IPS-NIHi7 (cell line): ENCODE results near the gene DRAM2.
"Not testable (repeated sequence)": the region's sequence is repeated elsewhere in the genome, so short reads cannot be mapped to it uniquely, and the experiment has no call there.

Experiments used
- DNase-seq: peaks from one replicate; pipeline ENCODE4 v3.0.0; 2012; ENCODE audit warnings: mixed read lengths; ENCODE audit errors: extremely low spot score

The DRAM2 gene

DNA sequence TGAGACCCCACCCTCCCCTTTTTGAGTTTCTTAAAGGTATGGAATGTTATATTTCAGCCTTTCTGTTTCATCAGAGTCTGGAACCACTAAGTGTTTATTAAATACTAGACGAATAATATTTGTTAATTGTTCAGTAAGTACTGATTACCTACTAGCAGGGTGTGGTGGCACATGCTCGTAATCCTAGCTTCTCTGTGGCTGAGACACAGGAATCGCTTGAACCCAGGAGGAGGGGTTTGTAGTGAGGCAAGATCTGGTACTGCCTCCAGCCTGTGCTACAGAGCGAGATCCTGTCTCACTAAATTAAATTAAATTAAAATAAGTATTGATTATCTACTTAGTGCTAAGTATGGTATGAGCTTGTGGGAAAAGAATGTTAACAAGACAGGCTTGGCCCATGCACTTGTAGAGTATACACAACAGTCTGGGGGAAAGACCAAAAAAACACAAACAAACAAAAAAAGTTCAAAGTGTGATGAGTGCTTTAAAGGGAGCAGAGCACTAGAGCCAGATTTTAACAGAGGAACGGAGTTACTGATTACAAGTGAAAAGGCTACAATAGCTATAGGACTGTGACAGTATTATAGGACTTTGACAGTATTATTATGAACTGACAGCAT lies 2.6 kb upstream of the DRAM2 start:
- no peak for DNase-seq

DNA sequence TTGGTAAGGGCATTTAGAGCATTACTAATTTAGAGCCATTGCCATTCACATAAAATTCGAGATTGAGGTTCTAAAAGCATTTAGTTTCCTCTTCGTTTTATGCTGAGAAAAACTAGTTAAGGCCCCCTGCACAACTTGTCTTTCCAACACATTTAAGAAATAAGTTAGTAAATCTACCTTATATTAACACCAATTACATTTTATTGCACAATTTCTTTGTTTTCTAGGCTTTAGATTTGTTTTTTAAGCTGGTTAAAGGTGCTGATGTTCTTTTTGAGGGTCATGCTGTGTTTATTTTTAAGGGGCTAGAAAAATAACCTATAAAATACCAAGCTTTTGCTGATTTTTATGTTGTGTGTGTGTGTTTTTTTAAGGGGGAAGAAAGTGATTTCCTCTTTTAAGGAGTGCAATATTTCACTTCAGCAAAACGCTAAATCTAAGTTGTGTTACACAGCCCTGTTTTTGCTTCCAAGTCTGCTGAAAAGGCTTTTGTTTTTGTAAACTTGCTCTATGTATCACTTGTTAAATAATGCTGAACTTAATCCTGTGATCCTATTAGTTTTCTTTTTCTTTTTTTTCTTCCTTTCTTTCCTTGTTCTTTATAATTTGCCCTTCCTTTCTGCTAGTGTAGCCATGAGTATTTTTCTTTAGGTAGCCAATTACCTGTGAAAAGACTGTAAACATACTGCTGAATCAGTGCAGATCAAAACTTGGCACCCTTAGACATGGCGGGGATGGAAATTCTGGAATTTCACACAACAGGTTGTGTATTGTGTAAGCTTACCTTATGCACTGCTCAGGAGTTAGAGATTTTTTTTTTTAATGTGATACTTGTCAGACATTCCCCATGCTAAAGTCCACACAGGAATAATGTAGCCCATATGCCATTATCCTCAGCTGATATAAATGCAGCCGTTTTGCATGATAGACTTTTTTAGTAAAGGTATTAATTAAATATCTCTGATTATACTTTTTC lies 1.6 kb upstream of the DRAM2 start:
- no peak for DNase-seq

DNA sequence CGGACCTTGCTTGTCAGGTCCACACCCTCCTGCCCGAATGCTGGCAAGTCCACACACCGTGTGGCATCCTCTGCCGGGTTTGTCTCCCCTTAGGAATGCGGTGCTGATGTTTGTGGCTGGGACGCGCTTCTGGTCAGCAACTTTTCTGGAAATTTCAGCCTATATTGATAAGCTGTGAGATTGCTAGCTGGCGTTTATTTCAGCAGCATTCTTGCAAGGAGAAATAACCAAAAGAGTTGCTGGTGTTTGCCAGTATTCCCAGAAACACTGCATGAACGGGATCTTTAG lies 731 bp upstream of the DRAM2 start:
- DNase-seq, result peak; percentile 69

DNA sequence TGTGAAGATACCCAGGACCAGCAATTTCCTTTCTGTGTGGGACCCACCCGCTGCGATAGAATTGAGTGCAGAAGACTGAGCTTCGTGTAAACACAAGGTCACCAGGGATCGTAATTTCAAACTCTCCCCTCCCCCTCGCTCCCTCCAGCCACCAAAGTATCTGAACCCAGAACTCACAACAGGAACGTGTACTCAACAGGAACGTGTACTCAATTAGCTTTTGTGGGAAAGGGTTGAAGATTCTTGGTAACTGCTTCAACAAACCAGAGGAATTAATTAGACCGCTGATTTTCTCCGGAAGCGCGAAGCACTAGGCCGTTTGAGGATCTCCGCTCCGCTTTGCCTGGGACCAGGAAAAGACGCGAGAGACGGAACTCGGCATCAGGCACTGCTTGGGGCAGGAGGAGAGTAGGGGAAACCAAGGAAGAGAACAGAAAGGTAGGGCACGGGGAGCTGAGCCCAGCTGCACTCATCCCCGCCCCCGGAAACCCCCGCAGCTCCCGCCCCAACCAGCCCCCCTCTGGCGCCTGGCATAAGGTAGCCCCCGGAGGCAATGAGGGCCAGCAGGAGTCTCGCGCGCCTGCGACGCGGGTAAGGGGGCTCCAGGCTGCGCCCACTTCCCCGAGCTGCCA lies 453 bp downstream of the DRAM2 start:
- peak; percentile 72 for DNase-seq

DNA sequence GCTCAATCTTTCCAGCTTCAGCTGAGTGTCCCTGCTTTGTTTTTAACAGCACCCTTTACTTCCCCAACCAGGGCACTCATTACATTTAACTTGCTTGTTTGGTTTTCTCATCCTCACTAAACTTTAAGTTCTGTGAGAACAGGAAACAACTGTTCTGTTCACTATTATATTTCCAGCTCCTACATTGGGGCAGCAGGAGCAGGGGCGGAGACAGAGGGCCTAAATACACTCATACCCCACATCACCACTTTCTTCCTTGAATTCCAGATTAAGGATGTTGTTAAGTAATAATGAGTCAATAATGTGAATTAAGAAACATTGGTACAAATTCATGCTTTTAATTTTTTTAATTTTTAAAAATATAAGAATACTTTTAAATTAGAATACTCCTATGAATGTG lies 6.0 kb downstream of the DRAM2 start:
- no peak for DNase-seq

DNA sequence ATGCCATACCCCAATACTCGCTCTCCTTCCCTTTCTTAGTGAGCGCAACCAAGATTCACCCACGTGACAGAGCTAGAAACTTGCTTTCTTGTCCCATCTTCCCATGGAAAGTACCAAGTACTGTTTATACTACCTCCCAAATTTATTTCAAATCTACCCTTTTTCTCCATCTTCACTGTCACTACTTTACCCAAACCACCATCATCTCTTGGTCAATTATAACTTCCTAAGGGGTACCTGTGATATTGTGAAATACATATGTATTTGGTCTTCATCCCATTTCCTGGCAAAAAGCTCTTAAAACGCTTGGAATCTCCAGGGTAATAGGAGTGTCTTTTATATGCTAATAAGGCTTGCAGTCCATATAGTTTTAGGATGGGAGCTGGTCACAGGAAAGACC lies 8.2 kb downstream of the DRAM2 start:
- DNase-seq, result no peak

DNA sequence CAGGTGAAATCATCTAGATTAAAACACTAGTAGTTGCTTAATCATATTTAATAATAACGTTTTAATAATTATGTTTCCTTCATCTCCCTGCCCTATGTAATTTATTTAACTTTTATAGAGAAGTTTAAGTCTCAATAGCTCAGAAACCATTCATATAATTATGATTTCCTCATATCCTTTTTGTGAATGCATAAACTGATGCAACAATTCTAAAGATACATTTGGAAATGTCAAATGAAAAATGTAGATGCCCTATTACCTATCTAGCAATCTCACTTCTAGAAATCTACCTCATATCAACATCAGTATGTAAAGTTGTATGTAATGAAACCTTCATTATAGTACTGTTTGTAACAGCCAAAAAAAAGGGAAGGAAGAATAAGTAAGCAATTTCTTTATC lies 10.5 kb downstream of the DRAM2 start:
- no peak for DNase-seq

DNA sequence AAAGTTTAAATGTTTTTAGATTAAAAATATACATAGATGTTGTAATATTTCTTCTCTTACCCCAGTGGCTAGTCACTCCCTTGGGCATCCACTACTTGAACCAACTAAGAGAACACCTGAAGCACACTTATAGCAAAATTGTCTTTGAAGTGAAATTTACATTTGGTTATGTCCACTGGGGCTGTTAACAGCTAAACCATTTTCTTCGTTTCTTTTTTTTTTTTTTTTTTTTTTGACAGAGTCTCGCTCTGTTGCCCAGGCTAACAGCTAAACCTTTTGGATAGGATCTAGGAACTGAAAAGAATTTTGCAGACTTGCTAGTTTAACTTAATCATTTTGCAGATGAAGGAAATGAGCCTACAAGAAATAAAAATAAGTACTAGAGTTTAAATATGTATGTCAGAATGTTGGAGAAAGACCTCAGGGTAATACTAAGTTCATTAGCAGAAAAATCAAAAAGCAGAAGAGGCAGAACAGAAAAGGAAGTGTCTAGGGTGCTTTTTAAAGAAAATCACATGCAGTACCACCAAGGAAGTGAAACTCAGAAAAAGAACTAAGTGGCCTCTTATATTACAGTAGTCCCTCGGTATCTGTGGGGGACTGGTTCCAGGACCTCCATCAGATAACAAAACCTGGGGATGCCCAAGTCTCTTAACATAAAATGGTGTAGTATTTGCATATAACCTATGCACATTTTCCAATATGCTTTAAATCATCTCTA lies 11.8 kb downstream of the DRAM2 start:
- DNase-seq, result no peak

DNA sequence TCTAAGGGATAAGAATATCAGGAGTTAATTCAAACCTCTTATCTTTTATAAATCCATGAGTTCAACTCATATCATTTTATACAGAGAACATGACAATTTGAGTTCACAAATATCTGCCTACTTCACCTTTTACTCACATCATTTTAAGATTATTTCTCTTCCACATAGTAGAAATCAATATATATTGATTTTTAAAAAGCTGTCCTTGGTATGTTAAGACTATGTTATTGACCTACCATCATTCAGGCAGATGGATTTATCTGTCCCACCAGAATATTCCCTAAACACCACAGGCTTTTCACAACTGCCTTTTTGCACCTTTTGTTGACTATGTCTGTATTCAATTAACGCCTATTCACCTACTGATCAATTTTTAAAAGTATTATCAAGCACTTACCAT lies 13.5 kb downstream of the DRAM2 start:
- DNase-seq, result no peak

DNA sequence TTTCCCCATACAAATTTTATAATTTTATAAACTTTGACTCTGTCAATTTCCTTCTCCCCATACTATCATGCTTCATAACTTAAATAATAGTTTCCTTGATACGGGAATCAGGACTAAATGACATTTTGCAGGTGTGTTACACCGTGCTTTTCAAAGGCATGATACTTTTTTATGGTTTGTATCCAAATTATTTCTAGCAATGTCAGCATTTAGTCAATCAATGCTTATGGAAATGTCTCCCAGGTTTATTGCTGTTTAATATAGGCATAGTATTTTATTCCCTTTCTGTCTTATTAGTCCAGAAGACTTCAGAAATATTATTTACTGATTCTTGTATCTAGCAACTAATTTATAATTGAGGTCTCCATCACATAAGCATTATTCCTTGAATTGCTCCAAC lies 23.4 kb downstream of the DRAM2 start:
- DNase-seq, result no peak

DNA sequence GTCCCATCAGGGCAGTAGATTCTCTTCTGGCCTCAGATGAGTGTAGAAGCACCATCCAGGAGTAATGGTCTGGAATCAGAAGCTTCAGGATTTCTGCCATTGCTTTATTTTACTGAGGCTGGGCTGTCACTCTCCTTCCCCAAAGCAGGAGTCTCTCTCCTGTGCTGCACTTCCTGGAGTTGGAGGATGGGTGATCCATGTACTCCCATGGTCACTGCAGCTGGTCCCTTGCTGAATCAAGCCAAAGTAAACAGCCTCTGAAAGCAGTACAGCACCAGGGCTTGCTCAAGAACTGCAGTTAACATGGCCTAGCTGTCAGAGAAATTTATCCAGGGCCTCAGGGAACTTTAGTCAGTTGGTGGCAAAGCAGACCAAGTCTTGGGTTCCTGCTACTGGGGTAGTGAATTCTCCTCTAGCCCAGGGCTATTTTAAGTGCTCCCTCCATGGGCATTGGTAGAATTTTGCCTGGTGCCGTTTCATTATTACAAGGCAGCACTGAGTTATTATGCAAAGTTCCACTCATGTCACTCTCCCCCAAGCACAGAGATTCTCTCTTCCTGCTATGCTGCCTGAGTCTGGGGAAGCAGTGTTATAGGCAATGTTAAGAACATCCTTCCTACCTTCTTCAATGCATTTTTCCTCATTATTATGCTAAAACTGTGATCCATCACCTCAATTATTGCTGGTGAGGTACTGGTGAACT lies 29.5 kb downstream of the DRAM2 start:
- no peak for DNase-seq

DNA sequence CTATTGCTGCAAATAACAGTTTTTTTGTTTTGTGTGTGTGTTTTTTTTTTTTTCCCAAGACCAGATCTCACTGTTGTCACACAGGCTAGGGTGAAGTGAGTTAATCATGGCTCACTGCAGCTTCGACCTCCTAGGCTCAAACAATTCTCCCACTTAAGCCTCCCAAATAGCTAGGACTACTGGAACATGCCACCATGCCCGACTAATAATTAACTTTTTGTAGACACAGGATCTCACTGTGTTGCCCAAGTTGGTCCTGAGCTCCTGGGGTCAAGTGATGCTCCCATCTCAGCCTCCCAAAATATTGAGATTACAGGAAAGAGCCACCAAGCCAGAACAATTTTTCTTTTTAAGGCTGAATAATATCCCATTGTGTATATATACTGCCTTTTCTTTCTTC lies 34.9 kb downstream of the DRAM2 start:
- no peak for DNase-seq

DNA sequence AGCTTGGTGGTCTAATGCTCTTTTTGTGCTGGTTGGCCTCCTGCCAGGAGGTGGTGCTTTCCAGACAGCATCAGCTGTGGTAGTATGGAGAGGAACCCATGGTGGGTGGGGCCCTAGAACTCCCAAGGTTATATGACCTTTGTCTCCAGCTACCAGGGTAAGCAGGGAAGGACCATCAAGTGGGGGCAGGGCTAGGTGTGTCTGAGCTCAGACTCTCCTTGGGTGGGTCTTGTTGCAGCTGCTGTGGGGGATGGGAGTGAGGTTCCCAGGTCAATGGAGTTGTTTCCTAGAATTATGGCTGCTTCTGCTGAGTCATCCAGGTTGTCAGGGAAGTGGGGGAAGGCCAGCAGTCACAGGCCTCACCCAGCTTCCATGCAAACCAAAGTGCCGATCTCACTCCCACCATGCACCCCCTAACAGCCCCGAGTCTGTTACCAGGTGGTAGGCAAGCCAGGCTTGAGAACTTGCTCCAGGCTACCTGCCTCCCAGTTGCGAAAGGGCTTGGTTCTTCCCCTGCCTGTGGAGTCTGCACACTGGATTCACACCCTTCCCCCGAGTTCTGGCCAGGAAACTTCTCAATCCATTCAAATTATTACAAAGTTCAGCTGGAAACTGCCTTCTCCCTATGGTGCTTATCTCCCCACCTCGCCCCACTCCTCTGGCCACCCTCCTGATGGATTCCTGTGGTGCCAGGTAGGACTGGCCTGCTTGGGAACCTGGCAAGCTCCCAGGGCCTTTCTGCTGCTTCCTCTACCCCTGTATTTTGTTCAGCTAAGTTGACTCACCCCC lies 37.8 kb downstream of the DRAM2 start:
- DNase-seq, result no peak

DNA sequence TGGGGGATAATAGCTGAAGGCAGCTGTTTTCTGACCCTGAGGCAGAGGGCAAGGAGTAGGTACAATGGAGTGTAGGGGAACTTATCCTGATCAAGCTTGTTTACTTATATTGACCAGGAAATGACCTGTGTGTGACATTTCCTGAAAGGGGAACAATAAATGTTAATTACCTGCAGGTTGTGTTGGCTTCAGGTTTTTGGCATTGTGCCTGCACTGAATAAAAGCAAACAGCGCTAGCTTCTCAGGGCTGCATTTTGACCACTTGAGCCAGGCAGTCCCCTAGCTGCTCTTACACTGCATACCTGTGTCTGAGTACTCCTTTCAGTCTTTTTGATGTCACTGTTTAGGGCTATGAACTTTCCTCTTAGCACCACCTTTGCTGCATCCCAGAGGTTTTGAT lies 40.6 kb downstream of the DRAM2 start:
- DNase-seq, result no peak

DNA sequence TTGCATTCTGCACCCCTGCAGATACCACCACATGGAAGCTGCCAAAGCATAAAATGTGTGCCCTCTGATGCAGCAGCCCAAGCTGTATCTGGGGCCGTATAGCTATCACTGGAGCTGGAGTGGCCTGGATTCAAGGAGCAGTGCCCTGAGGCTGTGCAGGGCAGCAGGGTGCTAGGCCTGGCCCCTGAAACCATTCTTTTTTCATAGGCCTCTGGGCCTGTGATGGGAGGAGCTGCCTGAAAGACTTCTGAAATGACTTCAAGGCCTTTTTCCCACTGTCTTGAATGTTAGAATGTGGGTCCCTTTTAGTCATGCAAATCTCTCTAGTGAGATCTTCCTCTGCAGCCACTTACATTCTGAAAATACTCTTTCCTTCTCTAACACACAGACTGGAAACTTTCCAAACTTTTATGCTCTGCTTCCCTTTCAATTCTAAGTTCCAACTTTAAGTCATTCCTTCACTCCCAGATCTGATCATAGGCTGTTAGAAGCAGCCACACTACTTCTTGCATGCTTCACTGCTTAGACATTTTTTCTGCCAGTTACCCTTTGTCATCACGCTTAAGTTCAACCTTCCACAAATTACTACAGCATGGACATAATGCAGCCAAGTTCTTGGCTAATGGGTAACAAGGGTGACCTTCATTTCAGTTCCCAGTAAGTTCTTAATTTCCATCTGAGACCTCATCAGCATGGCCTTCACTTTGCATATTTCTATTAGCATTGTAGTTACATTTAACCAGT lies 42.4 kb downstream of the DRAM2 start:
- no peak for DNase-seq

DNA sequence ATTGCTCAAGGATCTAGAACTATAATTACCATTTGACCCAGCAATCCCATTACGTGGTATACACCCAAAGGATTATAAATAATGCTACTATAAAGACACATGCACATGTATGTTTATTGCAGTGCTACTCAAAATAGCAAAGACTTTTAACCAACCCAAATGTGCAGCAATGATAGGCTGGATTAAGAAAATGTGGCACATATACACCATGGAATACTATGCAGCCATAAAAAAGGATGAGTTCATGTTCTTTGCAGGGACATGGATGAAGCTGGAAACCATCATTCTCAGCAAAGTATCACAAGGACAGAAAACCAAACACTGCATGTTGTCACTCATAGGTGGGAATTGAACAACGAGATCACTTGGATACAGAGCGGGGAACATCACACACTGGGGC lies 44.5 kb downstream of the DRAM2 start:
- not testable (repeated sequence) for DNase-seq

DNA sequence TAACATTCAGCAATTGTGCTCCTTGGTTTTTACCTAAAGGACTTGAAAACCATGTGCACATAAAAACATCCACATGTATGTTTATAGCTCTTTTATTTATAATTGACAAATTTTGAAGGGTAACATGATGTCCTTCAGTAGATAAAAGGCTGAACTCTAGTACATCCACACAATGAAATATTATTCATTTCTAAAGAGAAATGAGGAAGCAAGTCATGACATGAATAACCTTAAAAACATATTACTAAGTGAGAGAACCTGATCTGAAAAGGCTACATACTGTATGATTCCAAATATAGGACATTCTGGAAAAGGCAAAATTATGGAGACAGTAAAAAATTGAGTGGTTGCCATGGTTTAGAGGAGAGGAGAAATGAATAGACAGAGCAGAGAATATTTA lies 50.3 kb downstream of the DRAM2 start:
- no peak for DNase-seq

DNA sequence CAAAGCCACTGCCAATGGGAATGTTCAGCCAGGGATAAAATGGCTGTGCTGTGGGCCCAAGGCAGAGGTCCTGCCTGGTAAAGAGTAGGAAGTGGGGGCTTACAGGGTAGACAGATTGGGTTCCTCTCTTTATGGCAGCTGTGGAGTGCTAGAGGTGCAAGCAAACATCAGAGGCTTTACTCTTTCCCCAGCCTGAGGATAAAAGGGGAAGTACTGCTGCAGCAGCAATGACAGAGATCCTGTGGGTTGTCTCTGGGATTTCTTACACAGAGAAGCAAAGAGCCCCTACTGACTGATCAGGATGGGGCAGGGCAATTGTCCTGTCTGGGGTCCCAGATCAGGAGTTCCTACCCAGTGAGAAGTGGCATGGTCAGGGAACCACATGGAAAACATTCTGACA lies 54.2 kb downstream of the DRAM2 start:
- no peak for DNase-seq

DNA sequence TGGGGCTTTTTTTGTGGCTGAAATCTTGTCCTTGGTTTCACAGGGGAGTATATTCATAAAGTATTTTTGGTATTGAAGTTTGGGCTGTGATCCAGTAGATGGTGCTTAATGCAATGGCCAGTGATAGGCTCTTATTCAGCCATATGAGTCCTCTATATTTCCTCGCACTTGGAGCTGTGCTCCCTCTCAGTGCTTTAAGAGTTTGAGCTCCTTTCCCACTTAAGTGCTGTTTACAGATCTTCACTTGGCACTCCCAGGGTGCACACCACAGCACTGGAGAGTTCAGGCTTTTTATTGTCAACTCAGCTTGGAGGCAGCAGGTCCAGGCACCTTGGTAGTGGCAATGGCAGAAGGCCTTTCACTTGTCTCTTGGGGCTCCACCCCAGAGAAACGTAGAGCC lies 54.9 kb downstream of the DRAM2 start:
- no peak for DNase-seq
